Renal pelvis (tissue), 4 donors: ENCODE results near the gene MAB21L4. TPM values are rescaled to one million over a fixed set of nuclear protein-coding genes. Genes with fewer than 3 reads are reported as not detected.

Experiments used
- DNase-seq: peaks from one replicate; pipeline ENCODE4 v3.0.0-alpha.2; 2013
- polyA plus RNA-seq, 3 donors: library from polyadenylated mRNA; unstranded; fragments of 120-200 nt; gene quantifications; one replicate each; pipeline ENCODE4 v1.2.1, GENCODE V29; 2013; ENCODE audit not compliant: insufficient read length in 3 of 3

The MAB21L4 gene
- polyA plus RNA-seq, 3 donors: 10.7 to 11.2 (median 11.1) TPM

- no peak for DNase-seq
These were observed 59.0 kb downstream of the MAB21L4 start for GRCh38 chr2:240836781-240837467.

Other genes with a start within 250 kb of the MAB21L4 start
- 1 to 10 TPM in 1 of 3 donors, under 1 TPM in 2; 0.57 to 3.4 (median 0.66) TPM for gene AQP12B, start 213.3 kb downstream of the MAB21L4 start, polyA plus RNA-seq
- gene AQP12A, start 204.3 kb downstream of the MAB21L4 start, polyA plus RNA-seq: under 1 TPM; 0.30 to 0.92 (median 0.33) TPM
- 10 to 100 TPM; 12.3 to 17.8 (median 14.7) TPM for gene KIF1A, start 75.9 kb downstream of the MAB21L4 start, polyA plus RNA-seq
- gene AGXT, start 27.3 kb downstream of the MAB21L4 start, polyA plus RNA-seq: under 1 TPM; 0.11 to 0.23 (median 0.13) TPM
- under 1 TPM; 0.04 to 0.07 (median 0.06) TPM for gene CROCC2, start 10.2 kb upstream of the MAB21L4 start, polyA plus RNA-seq
- 10 to 100 TPM in 2 of 3 donors, 1 to 10 TPM in 1; 7.6 to 11.0 (median 10.6) TPM for gene SNED1, start 102.5 kb upstream of the MAB21L4 start, polyA plus RNA-seq
- gene MTERF4, start 206.1 kb upstream of the MAB21L4 start, polyA plus RNA-seq: 10 to 100 TPM; 66.2 to 81.5 (median 79.8) TPM